ENCODE measurements around the gene AKAP14. TPM values are rescaled to one million over a fixed set of nuclear protein-coding genes. Genes with fewer than 3 reads are reported as not detected.

The AKAP14 gene
- 0.51 and 4.3 TPM in 2 replicates for polyA plus RNA-seq

GRCh38 chrX:119895843-119896326, at the start of gene AKAP14:
TSS of gene AKAP14 (plus strand) at chrX:119895893. CDS start at chrX:119903224, 7,331 bp downstream.

GRCh38 chrX:119852382-119853353, 43.0 kb upstream of the AKAP14 start, which contains the start of gene UPF3B:
TSS of gene UPF3B (minus strand) at chrX:119852963. CDS start at chrX:119852928, 35 bp downstream.

GRCh38 chrX:119871599-119872395, 23.9 kb upstream of the AKAP14 start, which contains the start of the genes NDUFA1 and RNF113A:
TSS of gene NDUFA1 (plus strand) at chrX:119871832. CDS start at chrX:119871912, 80 bp downstream.
TSS of gene RNF113A (minus strand) at chrX:119871733. CDS start at chrX:119871613, 120 bp downstream.

GRCh38 chrX:119943185-119943988, 47.7 kb downstream of the AKAP14 start, which contains the start of gene NKAP:
TSS of gene NKAP (minus strand) at chrX:119943751. CDS start at chrX:119943605, 146 bp downstream.

Other genes with a start within 250 kb of the AKAP14 start
- 38.9 and 40.2 TPM in 2 replicates for gene SEPTIN6, start 202.7 kb upstream of the AKAP14 start, polyA plus RNA-seq
- gene SOWAHD, start 137.3 kb upstream of the AKAP14 start, polyA plus RNA-seq = not detected in 2 replicates
- 837 and 939 TPM in 2 replicates for gene RPL39, start 104.3 kb upstream of the AKAP14 start, polyA plus RNA-seq
- gene UPF3B, start 42.9 kb upstream of the AKAP14 start, polyA plus RNA-seq = 22.8 and 32.9 TPM in 2 replicates
- 19.0 and 20.1 TPM in 2 replicates for gene RNF113A, start 24.2 kb upstream of the AKAP14 start, polyA plus RNA-seq
- gene NDUFA1, start 24.1 kb upstream of the AKAP14 start, polyA plus RNA-seq = 1,373 and 1,722 TPM in 2 replicates
- gene NKAP, start 47.9 kb downstream of the AKAP14 start, polyA plus RNA-seq = 2.4 and 4.7 TPM in 2 replicates
- 0.36 TPM in 1 of 2 replicates, not detected in the other for gene RHOXF2B, start 181.8 kb downstream of the AKAP14 start, polyA plus RNA-seq
- gene RHOXF1, start 220.0 kb downstream of the AKAP14 start, polyA plus RNA-seq = 1.8 TPM in 1 of 2 replicates, not detected in the other

All from Purkinje cell (primary cell).